ENCODE measurements around the gene EXOC4.

DNA sequence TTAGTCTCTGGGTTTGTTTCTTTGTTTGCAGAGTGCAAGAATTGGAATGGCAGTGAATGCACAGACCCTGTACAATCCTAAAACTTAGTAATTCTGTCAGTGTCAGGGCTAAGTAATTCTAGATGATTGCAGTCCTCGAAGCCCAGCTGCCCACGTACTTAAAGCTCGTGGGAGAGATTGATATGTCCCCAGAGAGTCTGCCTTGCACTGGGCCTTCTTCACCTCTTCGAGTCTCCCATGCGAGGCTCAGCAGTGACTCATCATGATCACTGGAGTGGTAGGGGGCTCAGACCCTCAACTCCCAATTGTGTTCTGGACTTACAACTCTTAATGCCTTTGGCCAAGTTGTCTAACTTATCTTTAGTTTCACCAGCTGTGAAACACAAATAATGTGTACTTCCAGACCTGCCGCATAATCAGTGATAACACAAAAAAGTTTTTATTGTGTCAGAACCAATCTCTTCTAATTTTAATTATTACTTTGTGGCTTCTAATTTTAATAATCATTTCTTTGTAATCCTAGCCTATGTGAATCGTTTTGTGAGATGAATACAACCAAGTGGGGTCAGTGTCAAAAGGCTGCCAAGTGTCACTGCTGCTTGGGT, 528.7 kb downstream of the EXOC4 start:
- TF ChIP-seq POLR2A (IDR thresholded peaks at IDR 0.05; ENCODE audit: low read length) (no peak), GATA1 (IDR thresholded peaks at IDR 0.05; ENCODE audit: low read depth, low read length) (no peak)

Data from erythroblast (primary cell).